ENCODE measurements around the gene OGFOD2.

Gene OGFOD2

GRCh38 chr12:122951979-122952892 lies 22.8 kb upstream of the OGFOD2 start:
- peak; percentile 74 for DNase-seq

GRCh38 chr12:122955156-122955555 lies 19.9 kb upstream of the OGFOD2 start:
- DNase-seq, result no peak

- no peak for DNase-seq
These were observed 19.0 kb upstream of the OGFOD2 start for GRCh38 chr12:122956035-122956434.

GRCh38 chr12:122958198-122958888 lies 16.7 kb upstream of the OGFOD2 start:
- no peak for DNase-seq

GRCh38 chr12:122959566-122960192 lies 15.4 kb upstream of the OGFOD2 start:
- DNase-seq, result no peak

GRCh38 chr12:122960193-122960569 lies 14.9 kb upstream of the OGFOD2 start:
- no peak for DNase-seq

GRCh38 chr12:122961531-122962329 lies 13.3 kb upstream of the OGFOD2 start:
- no peak for DNase-seq

GRCh38 chr12:122963941-122964265 lies 11.1 kb upstream of the OGFOD2 start:
- DNase-seq, result no peak

- no peak for DNase-seq
These were observed 10.4 kb upstream of the OGFOD2 start for GRCh38 chr12:122964439-122965257.

- DNase-seq, result no peak
These were observed 9.7 kb upstream of the OGFOD2 start for GRCh38 chr12:122965321-122965751.

- peak; percentile 93 for DNase-seq
These were observed 8.9 kb upstream of the OGFOD2 start, which contains the start of gene ABCB9 for GRCh38 chr12:122965851-122966742. Gene ABCB9 (minus strand): TSS chr12:122966463. CDS start chr12:122960235, 6,228 bp downstream.

GRCh38 chr12:122966743-122967550 lies 8.1 kb upstream of the OGFOD2 start:
- no peak for DNase-seq

- DNase-seq, result no peak
These were observed 6.9 kb upstream of the OGFOD2 start for GRCh38 chr12:122968104-122968503.

- DNase-seq, result no peak
These were observed 5.4 kb upstream of the OGFOD2 start for GRCh38 chr12:122969676-122970075.

GRCh38 chr12:122974274-122974891 lies 661 bp upstream of the OGFOD2 start:
- peak; percentile 99 for DNase-seq

GRCh38 chr12:122975790-122976647 lies 975 bp downstream of the OGFOD2 start:
- DNase-seq, result no peak

GRCh38 chr12:122976648-122976975 lies 1.6 kb downstream of the OGFOD2 start:
- no peak for DNase-seq

GRCh38 chr12:122977153-122977552 lies 2.1 kb downstream of the OGFOD2 start:
- DNase-seq, result no peak
